ENCODE measurements around the gene TRIM65.
"Not testable (repeated sequence)": the region's sequence is repeated elsewhere in the genome, so short reads cannot be mapped to it uniquely, and the experiment has no call there.

The TRIM65 gene

GRCh38 chr17:75891022-75891604 lies 5.6 kb downstream of the TRIM65 start:
- Histone ChIP-seq H3K9me3 (ENCODE audit: insufficient read depth, low read length) (no peaks in the 10 kb centered on the region), H3K79me2 (ENCODE audit: low read length) (peaks cover 32% of the 10 kb centered on the region), H3K27me3 (ENCODE audit: low read depth, low read length) (no peaks in the 10 kb centered on the region), H3K4me2 (ENCODE audit: low read length) (no peak overlapping the region), H3K27ac (ENCODE audit: low read length) (no peak overlapping the region), H3K36me3 (replicated peaks; ENCODE audit: low read depth, low read length) (peaks cover 11% of the 10 kb centered on the region), H4K20me1 (ENCODE audit: insufficient read depth, low read length) (no peaks in the 10 kb centered on the region), H3K4me3 (ENCODE audit: low read length) (no peak overlapping the region), H2AFZ (ENCODE audit: low read depth, low read length) (no peak overlapping the region), H3K4me1 (ENCODE audit: low read length) (peaks cover 11% of the 10 kb centered on the region), H3K9ac (ENCODE audit: low read length) (no peak overlapping the region)
- TF ChIP-seq EZH2phosphoT487 (IDR thresholded peaks at IDR 0.05; ENCODE audit: low read depth), result no peak
- TF ChIP-seq, protein P1, sequence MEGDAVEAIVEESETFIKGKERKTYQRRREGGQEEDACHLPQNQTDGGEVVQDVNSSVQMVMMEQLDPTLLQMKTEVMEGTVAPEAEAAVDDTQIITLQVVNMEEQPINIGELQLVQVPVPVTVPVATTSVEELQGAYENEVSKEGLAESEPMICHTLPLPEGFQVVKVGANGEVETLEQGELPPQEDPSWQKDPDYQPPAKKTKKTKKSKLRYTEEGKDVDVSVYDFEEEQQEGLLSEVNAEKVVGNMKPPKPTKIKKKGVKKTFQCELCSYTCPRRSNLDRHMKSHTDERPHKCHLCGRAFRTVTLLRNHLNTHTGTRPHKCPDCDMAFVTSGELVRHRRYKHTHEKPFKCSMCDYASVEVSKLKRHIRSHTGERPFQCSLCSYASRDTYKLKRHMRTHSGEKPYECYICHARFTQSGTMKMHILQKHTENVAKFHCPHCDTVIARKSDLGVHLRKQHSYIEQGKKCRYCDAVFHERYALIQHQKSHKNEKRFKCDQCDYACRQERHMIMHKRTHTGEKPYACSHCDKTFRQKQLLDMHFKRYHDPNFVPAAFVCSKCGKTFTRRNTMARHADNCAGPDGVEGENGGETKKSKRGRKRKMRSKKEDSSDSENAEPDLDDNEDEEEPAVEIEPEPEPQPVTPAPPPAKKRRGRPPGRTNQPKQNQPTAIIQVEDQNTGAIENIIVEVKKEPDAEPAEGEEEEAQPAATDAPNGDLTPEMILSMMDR (IDR thresholded peaks at IDR 0.05; ENCODE audit: low read depth, low read length), result no peak

DNA sequence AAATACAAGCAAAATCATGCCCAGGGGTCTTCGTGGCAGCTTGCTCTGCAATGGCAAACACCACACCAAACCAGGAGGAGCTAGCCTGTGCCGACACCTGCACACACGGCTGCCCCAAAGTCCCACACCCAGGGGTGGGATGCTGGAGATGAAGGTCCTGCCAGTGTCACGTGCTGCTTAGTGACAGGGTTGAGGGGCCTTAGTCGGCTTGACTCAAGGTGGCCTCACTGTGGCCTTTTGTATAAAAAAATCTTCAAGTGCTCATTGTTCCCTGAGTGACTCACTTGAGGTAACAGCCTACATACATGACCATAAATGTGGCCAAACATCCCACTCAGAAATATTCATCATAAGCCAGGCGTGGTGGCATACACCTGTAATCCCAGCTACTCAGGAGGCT lies 7.3 kb downstream of the TRIM65 start:
- H3K36me3 ChIP-seq (replicated peaks; ENCODE audit: low read depth, low read length), result peaks cover 11% of the 10 kb centered on the region
- H3K9me3 ChIP-seq (ENCODE audit: insufficient read depth, low read length), result no peaks in the 10 kb centered on the region
- peaks cover 16% of the 10 kb centered on the region for H3K79me2 ChIP-seq (ENCODE audit: low read length)
- TF ChIP-seq, protein P1 (IDR thresholded peaks at IDR 0.05; ENCODE audit: low read depth, low read length), result no peak
- no peak for TF ChIP-seq EZH2phosphoT487 (IDR thresholded peaks at IDR 0.05; ENCODE audit: low read depth)
- H3K4me3 ChIP-seq (ENCODE audit: low read length), result no peak overlapping the region
- H3K9ac ChIP-seq (ENCODE audit: low read length), result no peak overlapping the region
- no peaks in the 10 kb centered on the region for H4K20me1 ChIP-seq (ENCODE audit: insufficient read depth, low read length)
- H3K4me1 ChIP-seq (ENCODE audit: low read length), result no peaks in the 10 kb centered on the region
- no peaks in the 10 kb centered on the region for H3K27me3 ChIP-seq (ENCODE audit: low read depth, low read length)
- no peak overlapping the region for H2AFZ ChIP-seq (ENCODE audit: low read depth, low read length)
- H3K4me2 ChIP-seq (ENCODE audit: low read length), result no peak overlapping the region
- H3K27ac ChIP-seq (ENCODE audit: low read length), result no peak overlapping the region

DNA sequence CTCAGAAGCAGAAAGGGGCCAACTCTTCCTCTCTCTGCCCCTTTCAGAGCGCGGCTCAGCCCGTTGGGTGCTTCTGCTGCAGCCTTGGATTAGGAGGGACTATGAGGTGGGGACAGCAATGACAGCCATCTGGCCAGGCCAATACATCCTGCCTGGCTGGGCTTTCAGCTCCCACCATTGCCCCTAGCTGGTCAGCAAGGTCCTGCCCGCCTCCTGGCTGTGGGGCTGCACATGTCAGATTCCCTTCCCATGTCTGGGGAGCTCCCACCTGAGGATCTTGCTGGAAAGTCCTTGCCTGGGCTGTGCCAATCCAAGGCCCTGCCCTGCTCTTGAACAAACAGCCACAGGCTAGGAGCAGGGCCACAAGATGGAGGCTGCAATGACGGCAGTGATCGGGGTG lies 8.3 kb downstream of the TRIM65 start:
- Histone ChIP-seq H3K36me3 (replicated peaks; ENCODE audit: low read depth, low read length) (peaks cover 10% of the 10 kb centered on the region), H3K9ac (ENCODE audit: low read length) (no peak overlapping the region), H3K9me3 (ENCODE audit: insufficient read depth, low read length) (no peaks in the 10 kb centered on the region), H3K4me3 (ENCODE audit: low read length) (no peak overlapping the region), H3K4me2 (ENCODE audit: low read length) (no peak overlapping the region), H4K20me1 (ENCODE audit: insufficient read depth, low read length) (no peaks in the 10 kb centered on the region), H2AFZ (ENCODE audit: low read depth, low read length) (no peak overlapping the region), H3K4me1 (ENCODE audit: low read length) (no peaks in the 10 kb centered on the region), H3K79me2 (ENCODE audit: low read length) (peaks cover 7% of the 10 kb centered on the region; the same call in 1 of the 2 replicates), H3K27ac (ENCODE audit: low read length) (no peak overlapping the region), H3K27me3 (ENCODE audit: low read depth, low read length) (no peaks in the 10 kb centered on the region)
- TF ChIP-seq, protein P1 (IDR thresholded peaks at IDR 0.05; ENCODE audit: low read depth, low read length), result no peak
- TF ChIP-seq EZH2phosphoT487 (IDR thresholded peaks at IDR 0.05; ENCODE audit: low read depth), result no peak

- H2AFZ ChIP-seq (ENCODE audit: low read depth, low read length); H3K9ac ChIP-seq (ENCODE audit: low read length); H3K4me1 ChIP-seq (ENCODE audit: low read length); H3K4me3 ChIP-seq (ENCODE audit: low read length); H3K36me3 ChIP-seq (replicated peaks; ENCODE audit: low read depth, low read length); H3K27me3 ChIP-seq (ENCODE audit: low read depth, low read length); H3K27ac ChIP-seq (ENCODE audit: low read length); H4K20me1 ChIP-seq (ENCODE audit: insufficient read depth, low read length); H3K9me3 ChIP-seq (ENCODE audit: insufficient read depth, low read length); H3K4me2 ChIP-seq (ENCODE audit: low read length); H3K79me2 ChIP-seq (ENCODE audit: low read length): not testable (repeated sequence)
These were observed 10.9 kb downstream of the TRIM65 start for GRCh38 chr17:75885860-75886259.

Measured in OCI-LY3 (cell line).